ENCODE results near the gene TMEM212.

TMEM212 gene

GRCh38 chr3:171834461-171834801, 8.7 kb upstream of the TMEM212 start:
- DNase-seq (ENCODE audit: low read depth in 2 of 2), result no peak

GRCh38 chr3:171835116-171835515, 8.0 kb upstream of the TMEM212 start:
- DNase-seq (ENCODE audit: low read depth in 2 of 2), result no peak

- no peak for DNase-seq (ENCODE audit: low read depth in 2 of 2)
Measured at GRCh38 chr3:171835613-171836012, 7.5 kb upstream of the TMEM212 start.

DNA sequence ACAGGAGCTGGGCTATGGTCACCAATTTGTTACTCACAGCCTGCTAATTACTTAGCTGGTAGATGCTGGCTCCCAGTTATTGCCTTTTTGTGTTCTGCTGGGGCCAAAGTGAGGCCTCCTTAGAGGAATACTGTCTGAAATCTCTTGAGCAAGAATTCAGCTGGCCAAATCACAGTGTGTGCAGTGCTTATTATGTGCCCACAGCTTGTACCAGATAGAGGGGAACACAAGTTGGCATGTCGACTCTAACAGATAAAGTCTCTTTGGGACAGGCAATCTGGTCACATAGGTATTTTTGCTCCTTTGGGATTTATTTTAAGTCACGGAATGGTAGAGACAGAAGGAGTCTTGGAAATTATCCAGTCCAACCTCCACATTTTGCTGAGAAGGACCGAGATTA, 6.3 kb upstream of the TMEM212 start:
- DNase-seq (ENCODE audit: low read depth in 2 of 2), result no peak

DNA sequence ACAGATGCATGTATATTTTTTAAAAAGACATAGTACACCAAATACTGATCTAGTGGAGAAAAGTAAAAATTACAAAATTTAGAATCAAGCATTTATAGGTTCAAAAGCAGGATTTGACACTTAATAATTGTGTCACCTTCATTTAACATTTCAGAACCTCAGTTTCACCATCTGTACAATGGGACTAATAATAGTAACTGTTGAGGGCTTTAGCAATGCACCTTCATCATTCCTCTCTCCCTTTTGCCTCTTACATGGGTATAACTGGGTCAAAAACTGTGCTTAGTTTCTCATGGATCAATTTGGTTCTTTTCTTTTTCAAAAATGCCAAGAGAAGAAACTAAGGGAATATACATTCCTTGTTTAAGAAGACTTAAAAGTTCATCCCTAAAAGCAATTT, 5.5 kb upstream of the TMEM212 start:
- no peak for DNase-seq (ENCODE audit: low read depth in 2 of 2)

- DNase-seq (ENCODE audit: low read depth in 2 of 2), result no peak
Measured at GRCh38 chr3:171838218-171838720, 4.9 kb upstream of the TMEM212 start.

DNA sequence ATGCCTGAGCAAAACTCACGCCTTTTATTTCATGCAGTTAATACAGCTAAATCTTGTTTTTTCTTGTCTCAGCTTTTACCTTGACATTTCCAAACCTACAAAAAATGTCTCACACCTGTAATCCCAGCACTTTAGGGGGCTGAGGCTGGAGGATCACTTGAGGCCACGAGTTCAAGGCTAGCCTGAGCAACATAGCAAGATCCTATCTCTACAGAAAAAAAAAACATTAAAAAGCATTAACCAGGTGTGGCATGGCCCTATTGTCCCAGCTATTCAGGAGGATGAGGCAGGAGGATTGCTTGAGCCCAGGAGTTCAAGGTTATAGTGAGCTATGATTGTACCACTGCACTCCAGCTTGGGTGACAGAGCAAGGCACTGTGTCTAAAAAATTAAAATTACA, 3.9 kb upstream of the TMEM212 start:
- DNase-seq (ENCODE audit: low read depth in 2 of 2), result no peak

DNA sequence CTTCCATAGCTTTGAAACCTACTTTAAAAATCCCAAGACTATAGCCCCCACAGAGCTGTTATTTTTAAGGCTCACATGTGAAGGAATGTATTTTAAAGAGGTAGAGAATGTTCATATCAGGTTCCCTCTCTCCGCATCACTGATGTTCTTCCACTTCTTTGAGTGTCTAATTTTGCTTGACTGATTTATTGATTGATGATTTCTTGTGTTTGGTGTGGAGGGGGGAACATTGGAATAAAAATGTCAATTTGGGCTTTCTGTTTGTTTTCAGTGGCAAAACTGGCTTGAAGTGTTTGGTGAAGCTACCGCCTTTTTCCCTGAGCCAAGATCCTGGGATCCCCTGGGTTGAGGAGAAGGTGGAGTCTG, 2.7 kb upstream of the TMEM212 start:
- DNase-seq (ENCODE audit: low read depth in 2 of 2), result no peak

- no peak for DNase-seq (ENCODE audit: low read depth in 2 of 2)
Measured at GRCh38 chr3:171840811-171841619, 2.1 kb upstream of the TMEM212 start.

DNA sequence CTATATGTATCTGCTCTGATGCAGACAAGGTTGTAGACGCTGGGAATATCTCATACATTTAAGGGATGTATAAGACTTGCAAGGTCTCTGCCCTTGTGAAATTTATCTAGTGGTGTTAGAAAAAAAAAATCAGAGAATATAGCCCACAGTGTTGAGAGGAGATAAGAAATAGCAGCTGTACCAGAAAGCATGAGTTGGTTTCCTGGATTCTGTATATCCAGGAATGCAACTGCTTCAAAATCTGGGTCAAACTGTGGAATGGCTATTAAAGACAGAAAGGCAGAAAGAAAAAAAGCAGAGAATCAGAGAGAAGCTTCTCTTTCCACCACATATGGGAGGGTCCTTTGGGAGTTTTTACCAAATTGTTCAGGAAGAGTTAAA, 1.5 kb upstream of the TMEM212 start:
- DNase-seq (ENCODE audit: low read depth in 2 of 2), result no peak

DNA sequence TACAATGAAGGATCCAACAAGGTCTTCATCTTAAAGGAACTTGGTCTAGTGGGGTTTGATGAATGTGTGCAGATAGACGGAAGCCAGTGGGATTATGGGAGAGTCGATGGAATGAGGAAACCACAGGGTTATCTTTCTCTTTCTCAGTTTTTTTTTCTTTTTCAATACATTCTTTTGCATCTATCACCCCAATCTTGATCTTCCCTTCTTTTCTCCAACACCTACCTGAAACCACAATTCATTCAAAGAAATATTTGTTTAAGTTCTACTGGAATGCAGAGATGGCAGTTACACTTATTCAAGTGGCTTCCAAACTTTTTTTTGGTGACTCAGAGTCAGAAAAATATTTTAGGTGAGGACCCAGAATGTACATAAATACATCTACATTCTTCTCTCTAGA, 1.7 kb downstream of the TMEM212 start:
- no peak for DNase-seq (ENCODE audit: low read depth in 2 of 2)

DNA sequence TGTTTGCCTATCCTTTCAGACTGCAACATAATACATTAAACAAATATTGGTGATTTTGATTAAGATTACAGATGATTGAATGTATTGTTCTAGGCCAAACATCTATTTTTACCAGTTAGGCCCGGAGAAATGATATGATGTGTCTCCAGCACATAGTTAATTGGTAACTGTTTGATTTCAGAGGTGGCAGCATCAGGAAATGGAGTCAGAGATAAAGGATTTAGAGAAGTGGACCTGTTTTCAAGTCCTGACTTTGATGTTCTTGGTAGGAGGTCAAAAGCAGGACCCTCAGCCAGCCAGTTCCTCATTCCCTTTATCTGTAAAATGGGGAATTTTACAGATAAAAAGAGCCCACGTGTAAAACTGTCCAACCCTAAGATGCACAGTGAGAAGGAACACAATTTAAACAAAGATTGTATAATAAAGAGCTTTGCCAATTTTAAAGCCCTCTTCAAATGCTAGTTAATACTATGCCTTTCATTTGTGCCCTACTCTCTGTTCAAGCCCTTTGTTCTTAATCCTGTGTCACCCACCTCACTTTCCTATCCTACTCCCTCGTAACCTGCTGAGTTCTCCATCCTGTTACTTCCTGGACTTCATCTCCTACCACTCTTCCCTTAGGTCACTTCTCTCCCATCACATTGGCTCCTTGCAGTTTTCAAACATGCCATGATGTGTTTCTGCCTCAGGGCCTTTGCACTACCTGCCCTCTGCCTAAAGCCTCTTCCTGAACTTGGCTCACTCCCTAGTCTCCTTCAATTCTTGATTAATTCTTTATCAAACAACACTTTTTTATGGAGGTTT, 2.5 kb downstream of the TMEM212 start:
- DNase-seq (ENCODE audit: low read depth in 2 of 2), result no peak

DNA sequence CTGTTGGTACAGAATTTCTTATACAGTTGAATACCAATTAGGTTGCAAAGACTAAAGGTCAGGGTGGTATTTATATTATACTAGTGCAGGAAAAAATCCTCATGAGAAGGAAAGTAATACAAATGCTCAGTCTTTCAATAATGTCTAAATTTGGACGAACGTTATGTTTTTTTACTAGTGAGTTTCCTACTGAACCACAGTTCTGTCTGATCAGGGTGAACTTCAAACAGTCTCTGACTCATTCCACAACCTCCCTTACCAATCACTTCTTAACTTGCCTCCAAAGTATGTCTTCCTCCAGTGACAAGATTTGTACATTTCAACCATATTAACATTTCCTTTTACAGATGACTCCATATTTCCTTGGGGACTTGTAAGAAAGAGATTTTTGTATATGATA, 3.4 kb downstream of the TMEM212 start:
- DNase-seq (ENCODE audit: low read depth in 2 of 2), result no peak

GRCh38 chr3:171847133-171847532, 4.0 kb downstream of the TMEM212 start:
- DNase-seq (ENCODE audit: low read depth in 2 of 2), result no peak

DNA sequence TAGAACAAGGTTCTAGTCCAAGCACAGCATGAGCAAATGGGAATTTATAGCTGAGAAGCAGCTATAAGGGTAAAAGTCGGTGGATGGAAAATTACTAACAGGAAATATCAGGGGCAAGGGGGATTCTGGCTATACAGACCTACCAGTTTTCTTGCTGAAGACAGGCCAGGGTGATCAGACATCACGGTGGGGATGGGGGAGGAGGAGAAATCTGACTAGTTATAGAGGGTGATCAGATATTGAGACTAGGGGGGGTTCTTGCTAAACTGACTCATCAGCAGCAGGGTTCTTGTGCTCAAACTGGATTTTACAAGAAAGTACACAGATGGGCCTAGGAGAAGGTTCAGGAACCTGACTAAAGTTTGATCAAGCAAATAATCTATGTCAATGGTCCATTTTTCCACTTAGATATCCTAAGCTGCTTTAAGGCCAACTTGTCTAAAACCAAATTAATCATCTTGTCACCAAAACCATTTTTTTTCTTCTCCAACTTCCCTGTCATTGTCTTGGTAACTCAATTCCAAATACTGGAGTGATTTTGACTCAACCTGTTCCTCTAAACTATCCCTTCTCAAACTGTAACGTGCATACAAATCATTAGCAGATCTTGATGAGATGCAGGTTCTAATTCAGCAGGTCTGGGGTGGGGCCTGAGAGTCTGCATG, 4.6 kb downstream of the TMEM212 start:
- DNase-seq (ENCODE audit: low read depth in 2 of 2), result no peak

DNA sequence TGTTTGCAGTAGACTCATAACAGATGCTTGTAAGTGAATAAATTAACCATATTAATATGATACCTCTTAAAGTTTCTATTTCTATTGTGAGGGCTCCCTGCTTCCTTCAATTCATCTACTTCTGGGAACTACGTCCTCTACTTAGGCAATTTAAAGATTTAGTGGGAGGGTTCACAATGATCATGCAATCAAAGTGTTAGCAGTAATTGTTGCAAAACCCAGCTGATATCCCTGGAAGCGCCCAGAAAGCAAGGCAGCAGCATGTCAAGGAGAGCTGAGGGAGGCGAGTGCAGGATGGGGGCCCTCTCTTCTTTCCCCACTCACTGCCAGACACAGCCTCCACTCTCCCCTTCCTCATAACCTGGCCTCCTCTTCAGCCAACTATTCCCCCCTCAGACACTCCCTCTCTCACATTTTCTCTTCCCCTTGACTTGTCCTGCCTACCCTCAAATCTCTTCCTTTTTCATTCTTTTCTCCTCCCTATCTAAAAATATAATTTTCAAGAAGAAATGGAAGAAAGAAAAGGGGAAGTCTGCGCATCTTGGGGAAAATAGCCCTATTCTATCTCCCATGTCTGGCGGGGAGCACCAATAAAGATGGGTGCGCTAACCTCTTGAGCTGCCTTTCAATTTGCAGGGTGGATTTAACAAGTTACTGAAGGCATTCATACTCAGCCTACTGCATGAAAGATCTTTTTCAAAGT, 6.6 kb downstream of the TMEM212 start:
- DNase-seq (ENCODE audit: low read depth in 2 of 2), result no peak

GRCh38 chr3:171850320-171850959, 7.3 kb downstream of the TMEM212 start:
- DNase-seq (ENCODE audit: low read depth in 2 of 2), result no peak

- DNase-seq (ENCODE audit: low read depth in 2 of 2), result no peak
Measured at GRCh38 chr3:171850960-171851659, 8.0 kb downstream of the TMEM212 start.

GRCh38 chr3:171851660-171852058, 8.5 kb downstream of the TMEM212 start:
- no peak for DNase-seq (ENCODE audit: low read depth in 2 of 2)

GRCh38 chr3:171854649-171855305, 11.6 kb downstream of the TMEM212 start:
- DNase-seq (ENCODE audit: low read depth in 2 of 2), result no peak

All from stimulated activated CD4-positive, alpha-beta T cell treated with anti-CD3 and anti-CD28 coated beads, Interleukin-15, amount 100 ng/mL, for 48 hours (primary cell).